ENCODE measurements around the gene SCARB1.
A peak's percentile ranks its signal among the peaks of the same experiment; 100 is the strongest.

The SCARB1 gene

GRCh38 chr12:124752437-124753227 lies 111.0 kb downstream of the SCARB1 start:
- Mint-ChIP-seq H3K27ac (no peak overlapping the region), H3K4me3 (no peak overlapping the region), H3K36me3 (ENCODE audit: low read depth) (peaks cover 5% of the 10 kb centered on the region), H3K9me3 (peaks cover 35% of the 10 kb centered on the region), H3K4me1 (peaks cover 51% of the 10 kb centered on the region), H3K27me3 (ENCODE audit: low read depth, poor library complexity) (peaks cover 25% of the 10 kb centered on the region)
- no peak for DNase-seq
- TF ChIP-seq CTCF (IDR thresholded peaks at IDR 0.05) = no peak

DNA sequence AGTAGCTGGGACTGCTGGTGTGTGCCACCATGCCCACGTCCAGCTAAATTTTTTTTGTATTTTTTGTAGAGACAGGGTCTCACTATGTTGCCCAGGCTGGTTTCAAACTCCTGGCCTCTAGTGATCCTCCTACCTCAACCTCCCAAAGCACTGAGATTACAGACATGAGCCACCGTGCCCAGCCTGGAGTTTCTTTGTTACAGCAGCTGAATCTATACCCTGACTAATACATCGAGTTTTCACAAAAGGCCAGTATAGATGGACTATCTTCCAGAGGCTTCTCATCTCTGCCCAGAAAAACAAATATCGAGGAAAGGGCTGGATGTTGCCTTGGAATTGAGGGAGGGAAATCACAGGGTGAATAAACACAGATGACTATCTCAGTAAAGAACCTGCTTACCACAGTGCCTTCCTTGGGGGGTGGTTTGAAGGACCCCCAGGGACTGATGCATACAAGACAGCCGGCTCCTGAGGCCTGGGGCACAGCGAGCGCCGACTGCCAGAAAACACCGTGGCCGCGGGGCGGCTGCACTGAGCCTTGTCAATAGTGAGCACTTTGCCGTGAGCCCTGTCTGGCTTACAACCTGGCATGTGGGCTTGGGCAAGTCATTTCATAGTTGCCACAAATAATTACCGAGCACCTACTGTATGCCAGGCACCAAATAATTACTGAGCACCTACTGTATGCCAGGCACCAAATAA lies 111.9 kb downstream of the SCARB1 start:
- Mint-ChIP-seq H3K9me3 (peaks cover 28% of the 10 kb centered on the region), H3K27ac (no peak overlapping the region), H3K4me1 (peaks cover 53% of the 10 kb centered on the region), H3K27me3 (ENCODE audit: low read depth, poor library complexity) (peaks cover 25% of the 10 kb centered on the region), H3K36me3 (ENCODE audit: low read depth) (peaks cover 5% of the 10 kb centered on the region), H3K4me3 (no peak overlapping the region)
- no peak for DNase-seq
- no peak for TF ChIP-seq CTCF (IDR thresholded peaks at IDR 0.05)

- peaks cover 21% of the 10 kb centered on the region for H3K9me3 Mint-ChIP-seq
- TF ChIP-seq CTCF (IDR thresholded peaks at IDR 0.05) = no peak
Measured at GRCh38 chr12:124750787-124751471, 112.7 kb downstream of the SCARB1 start.

GRCh38 chr12:124750149-124750656 lies 113.5 kb downstream of the SCARB1 start:
- H3K27me3 Mint-ChIP-seq (ENCODE audit: low read depth, poor library complexity) = peaks cover 31% of the 10 kb centered on the region
- peak overlapping the region; percentile 50 for H3K27ac Mint-ChIP-seq
- TF ChIP-seq CTCF (IDR thresholded peaks at IDR 0.05) = no peak
- H3K36me3 Mint-ChIP-seq (ENCODE audit: low read depth) = no peaks in the 10 kb centered on the region
- no peak for DNase-seq
- no peak overlapping the region for H3K4me3 Mint-ChIP-seq
- H3K4me1 Mint-ChIP-seq = peaks cover 60% of the 10 kb centered on the region
- H3K9me3 Mint-ChIP-seq = peaks cover 16% of the 10 kb centered on the region

More at GRCh38 chr12:124750787-124751471, 112.7 kb downstream of the SCARB1 start:
- H3K27ac Mint-ChIP-seq = no peak overlapping the region
- H3K4me1 Mint-ChIP-seq = peaks cover 57% of the 10 kb centered on the region
- peak; percentile 45 for DNase-seq
- H3K27me3 Mint-ChIP-seq (ENCODE audit: low read depth, poor library complexity) = peaks cover 31% of the 10 kb centered on the region
- H3K4me3 Mint-ChIP-seq = no peak overlapping the region
- no peaks in the 10 kb centered on the region for H3K36me3 Mint-ChIP-seq (ENCODE audit: low read depth)

GRCh38 chr12:124749725-124750124 lies 113.9 kb downstream of the SCARB1 start:
- H3K4me1 Mint-ChIP-seq = peaks cover 59% of the 10 kb centered on the region
- H3K36me3 Mint-ChIP-seq (ENCODE audit: low read depth) = no peaks in the 10 kb centered on the region

More at GRCh38 chr12:124749725-124750124, 113.9 kb downstream of the SCARB1 start:
- Mint-ChIP-seq H3K9me3 (peaks cover 16% of the 10 kb centered on the region), H3K27me3 (ENCODE audit: low read depth, poor library complexity) (peaks cover 31% of the 10 kb centered on the region), H3K4me3 (no peak overlapping the region), H3K27ac (no peak overlapping the region)
- no peak for TF ChIP-seq CTCF (IDR thresholded peaks at IDR 0.05)
- no peak for DNase-seq
